Ramos (cell line): ENCODE measurements around the gene THOC6.

Experiments
- in situ Hi-C: fragments of 300-500 bp; cut with MboI; formaldehyde crosslinking; loops from one replicate; pipeline ENCODE4 v1.14.3; 2022; ENCODE audit warnings: low sequenced_read_pairs; ENCODE audit not compliant: unreplicated experiment

The THOC6 gene

DNA sequence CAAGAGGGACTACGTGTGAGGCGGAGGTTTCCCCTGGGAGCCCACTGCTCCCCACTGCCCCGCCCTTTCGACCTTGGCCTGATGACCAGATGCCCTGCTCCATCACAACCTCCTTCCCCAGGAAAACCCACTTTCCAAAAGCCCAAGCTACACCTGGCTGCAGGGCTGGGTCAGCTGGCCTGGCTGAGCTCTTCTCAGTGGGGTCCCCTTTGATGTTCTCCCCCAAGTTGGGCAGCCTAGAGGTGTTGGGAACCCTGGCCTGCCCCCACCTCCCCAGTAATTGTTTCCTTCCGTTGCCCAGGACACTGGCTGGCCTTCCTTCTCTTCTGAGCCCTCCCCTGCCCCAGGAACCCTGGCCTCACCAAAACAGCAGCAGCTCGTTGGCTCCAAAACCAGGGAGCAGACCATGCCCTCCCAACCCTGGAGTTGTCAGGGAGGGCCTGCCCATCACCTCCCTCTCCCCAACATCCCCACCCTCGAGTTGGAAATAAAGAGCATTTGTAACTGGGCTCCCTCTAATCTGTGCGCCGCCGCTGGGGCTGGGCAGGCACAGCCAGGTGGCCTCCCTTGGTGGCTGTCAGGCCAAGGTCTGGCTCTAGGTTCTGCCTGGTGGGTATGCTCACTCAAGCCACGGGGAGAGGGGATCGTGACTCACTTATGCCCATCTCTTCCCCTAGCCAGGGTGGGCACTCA is 9.7 kb upstream of the THOC6 start:
- in situ Hi-C loops, result no loop called here

DNA sequence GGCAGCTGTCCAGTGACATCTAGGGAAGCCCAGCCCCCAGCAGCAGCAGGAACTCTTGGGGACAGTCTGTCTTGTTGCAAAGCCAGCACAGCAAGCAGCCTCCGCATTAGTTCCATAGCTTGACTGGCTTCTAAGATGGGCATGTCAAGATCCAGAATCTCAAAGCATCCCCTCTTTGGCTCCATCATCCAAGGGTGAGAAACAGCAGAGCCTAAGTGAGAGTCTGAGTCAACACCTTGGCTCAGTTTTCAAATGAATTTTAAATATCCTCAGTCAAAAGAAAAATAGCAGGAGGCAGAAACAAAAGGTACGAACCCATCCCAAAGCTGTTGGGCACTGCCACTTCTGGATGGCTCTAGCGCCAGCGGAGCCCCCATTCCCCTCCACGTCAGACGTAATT is 8.9 kb upstream of the THOC6 start:
- in situ Hi-C loops, result no loop called here

DNA sequence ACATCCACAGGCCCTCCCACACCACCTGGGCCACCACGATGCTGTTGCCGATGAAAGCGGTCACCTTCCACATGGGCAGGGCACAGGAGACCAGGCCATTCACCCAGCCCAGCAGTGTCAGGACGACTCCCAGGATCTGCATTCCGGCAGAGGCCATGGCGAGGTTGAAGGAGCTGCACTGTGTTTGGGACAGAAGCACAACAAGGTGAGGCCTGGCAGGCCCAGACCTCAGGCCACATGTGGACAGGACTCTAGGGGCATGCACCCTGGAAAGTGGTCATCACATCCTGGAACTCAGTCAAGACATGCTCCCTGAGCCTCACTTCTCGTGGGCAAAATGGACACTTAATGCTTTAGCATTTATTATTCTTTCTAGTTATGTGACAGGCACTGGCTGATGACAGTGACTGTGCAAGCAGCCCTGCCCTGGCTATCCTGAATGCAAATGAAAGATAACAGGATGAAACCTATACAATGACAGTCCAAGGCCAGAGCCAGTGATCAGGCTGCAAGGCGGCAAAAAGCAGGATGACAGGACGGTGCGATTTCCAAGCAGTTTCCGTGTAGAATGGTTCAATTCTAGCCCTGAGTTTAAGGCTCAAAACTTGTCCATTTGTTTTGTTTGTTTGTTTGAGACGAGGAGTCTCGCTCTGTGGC is 7.8 kb upstream of the THOC6 start:
- in situ Hi-C loops, result no loop called here

DNA sequence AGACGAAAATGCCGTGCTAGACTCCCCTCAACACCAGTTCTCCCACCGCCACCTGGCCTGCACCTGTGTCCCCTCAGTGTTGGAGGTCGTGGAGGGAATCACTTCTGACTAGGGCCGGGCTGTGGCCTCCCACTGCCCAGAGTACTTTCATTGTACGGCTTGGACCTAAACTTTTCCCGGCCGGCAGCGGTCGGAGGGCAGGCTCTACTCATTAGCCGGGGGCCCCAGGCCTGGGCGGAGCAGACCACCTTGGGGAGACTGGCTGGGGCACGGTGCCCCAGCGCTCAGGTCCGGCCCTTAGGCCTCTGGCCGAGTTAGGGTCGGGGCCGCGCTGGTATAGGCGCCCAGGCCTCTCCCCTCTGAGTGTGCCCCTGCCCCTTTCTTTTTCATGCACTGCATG is 6.5 kb upstream of the THOC6 start:
- in situ Hi-C loops, result no loop called here

GRCh38 chr16:3017794-3018506 is 5.9 kb upstream of the THOC6 start, which contains the start of gene CLDN6:
Gene CLDN6 (minus strand): TSS chr16:3018183. CDS start chr16:3016021, 2,162 bp downstream.
- in situ Hi-C loops, result no loop called here

GRCh38 chr16:3019594-3020246 is 4.1 kb upstream of the THOC6 start:
- in situ Hi-C loops, result no loop called here

DNA sequence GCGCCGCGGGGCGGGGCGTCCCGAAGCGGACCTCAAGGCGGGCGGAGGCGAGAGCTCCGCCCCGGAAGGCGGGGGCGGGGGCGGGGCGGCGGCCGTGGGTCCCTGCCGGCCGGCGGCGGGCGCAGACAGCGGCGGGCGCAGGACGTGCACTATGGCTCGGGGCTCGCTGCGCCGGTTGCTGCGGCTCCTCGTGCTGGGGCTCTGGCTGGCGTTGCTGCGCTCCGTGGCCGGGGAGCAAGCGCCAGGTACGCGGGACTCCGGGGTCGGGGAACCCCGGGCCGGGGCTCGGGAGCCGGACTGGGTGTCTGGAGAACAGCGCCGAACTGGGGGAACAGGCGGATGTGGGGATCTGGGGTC is 3.6 kb upstream of the THOC6 start, which contains the start of gene TNFRSF12A:
Gene TNFRSF12A (plus strand): TSS at position 122 of the 357 bp plus-strand sequence. CDS start 30 bp downstream, at position 152.
- in situ Hi-C loops, result no loop called here

DNA sequence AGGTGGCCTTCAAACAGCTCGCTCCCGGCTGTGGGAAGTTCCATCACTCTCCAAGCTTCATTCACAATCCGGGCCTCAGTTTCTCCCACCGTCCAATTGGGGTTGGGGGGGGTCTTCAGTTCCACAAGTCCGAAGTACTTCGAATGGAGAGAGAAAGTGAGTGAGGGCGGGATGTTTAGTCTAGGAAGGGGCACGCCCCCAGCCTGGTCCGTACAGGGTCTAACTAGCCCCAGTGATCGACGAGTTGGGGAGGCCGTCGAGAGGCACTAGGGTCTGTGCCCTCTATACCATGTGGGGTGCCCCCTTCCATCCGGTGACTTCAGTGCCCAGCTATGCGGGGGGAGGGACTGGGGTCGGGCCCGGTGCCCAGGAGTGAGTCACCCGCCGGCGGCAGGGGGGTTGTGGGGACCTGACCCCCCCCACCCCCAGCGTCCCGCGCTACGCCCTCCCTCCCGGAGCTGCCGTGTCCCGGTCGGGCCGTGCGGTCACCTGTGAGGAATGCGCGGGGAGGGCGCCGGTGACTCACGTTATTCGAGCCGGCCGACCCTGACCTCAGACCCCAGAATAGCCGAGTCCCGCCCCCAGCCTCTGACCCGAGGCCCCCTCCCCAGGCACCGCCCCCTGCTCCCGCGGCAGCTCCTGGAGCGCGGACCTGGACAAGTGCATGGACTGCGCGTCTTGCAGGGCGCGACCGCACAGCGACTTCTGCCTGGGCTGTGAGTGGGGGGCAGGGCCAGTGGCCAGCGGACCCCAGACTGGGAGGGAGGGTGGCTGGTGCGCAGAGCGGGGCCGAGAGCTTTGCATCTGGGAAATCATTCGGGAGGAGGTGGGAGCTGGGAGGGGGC is 3.0 kb upstream of the THOC6 start:
- in situ Hi-C loops, result no loop called here

DNA sequence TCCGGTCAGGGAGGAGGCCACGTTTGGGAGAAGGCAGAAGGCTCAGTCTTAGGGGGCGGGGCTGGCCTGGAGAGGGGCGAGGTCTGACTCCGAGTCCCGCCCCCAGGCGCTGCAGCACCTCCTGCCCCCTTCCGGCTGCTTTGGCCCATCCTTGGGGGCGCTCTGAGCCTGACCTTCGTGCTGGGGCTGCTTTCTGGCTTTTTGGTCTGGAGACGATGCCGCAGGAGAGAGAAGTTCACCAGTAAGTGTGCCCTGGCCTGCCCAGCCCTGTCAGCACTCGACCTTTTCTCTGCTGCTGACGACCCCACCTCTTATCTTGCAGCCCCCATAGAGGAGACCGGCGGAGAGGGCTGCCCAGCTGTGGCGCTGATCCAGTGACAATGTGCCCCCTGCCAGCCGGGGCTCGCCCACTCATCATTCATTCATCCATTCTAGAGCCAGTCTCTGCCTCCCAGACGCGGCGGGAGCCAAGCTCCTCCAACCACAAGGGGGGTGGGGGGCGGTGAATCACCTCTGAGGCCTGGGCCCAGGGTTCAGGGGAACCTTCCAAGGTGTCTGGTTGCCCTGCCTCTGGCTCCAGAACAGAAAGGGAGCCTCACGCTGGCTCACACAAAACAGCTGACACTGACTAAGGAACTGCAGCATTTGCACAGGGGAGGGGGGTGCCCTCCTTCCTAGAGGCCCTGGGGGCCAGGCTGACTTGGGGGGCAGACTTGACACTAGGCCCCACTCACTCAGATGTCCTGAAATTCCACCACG is 2.2 kb upstream of the THOC6 start:
- in situ Hi-C loops, result no loop called here

DNA sequence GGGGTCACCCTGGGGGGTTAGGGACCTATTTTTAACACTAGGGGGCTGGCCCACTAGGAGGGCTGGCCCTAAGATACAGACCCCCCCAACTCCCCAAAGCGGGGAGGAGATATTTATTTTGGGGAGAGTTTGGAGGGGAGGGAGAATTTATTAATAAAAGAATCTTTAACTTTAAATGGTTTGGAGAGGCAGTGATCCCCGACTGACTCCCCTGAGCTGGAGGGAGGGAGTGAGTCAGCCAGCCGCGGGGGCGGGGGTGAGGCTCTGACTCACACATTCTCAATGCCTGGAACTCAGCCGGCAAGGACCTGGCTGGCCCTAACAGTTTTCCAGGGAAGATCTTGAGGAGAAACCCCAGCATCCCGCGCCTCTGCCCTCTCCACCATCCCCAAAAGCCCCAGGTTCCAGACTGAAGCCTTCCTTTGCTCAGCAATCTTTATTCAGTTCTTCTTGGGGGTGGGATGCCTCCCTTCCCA is 1.6 kb upstream of the THOC6 start:
- in situ Hi-C loops, result no loop called here

DNA sequence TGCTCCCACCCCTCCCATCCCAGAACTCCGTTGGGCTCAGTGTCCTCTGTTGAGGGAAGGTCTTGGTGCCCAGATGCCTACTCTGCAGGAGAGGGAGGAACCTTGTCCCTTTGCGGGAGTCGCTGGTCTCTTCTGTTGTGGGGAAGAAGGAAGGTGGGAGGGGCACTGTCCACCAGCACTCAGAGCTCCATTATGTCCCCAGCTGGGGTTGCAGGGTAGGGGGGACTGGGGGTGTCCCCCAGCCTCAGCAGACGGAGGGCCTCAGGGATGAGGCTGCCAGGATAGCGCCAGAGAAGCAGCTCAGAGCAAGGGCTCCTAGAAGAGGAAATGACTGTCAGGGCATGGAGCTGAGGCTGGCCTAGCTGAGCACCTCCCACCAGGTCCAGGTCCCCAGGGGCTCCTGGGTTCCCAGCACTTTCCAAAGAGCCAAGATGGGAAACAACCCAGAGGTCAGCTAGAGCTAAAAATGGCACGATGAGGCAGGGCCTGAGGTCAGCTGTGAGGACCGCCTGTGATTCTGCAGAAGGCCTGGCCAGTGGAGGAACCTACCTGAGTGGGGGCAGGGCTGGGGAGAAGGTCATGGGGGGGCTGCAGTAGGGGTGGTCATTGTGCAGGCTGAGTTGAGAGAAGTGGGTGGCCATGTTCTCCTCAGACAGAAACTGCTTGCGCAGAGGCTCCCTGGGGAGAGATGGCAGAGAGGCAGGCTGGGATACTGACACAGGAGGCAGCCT is 986 bp upstream of the THOC6 start:
- in situ Hi-C loops, result no loop called here

- in situ Hi-C loops, result no loop called here
Observed at GRCh38 chr16:3023415-3023668, 493 bp upstream of the THOC6 start.

GRCh38 chr16:3025032-3026002 is 1.5 kb downstream of the THOC6 start:
- in situ Hi-C loops, result no loop called here

GRCh38 chr16:3026003-3026378 is 2.2 kb downstream of the THOC6 start:
- in situ Hi-C loops, result no loop called here

- in situ Hi-C loops, result no loop called here
Observed at GRCh38 chr16:3026609-3027488, 3.0 kb downstream of the THOC6 start.

DNA sequence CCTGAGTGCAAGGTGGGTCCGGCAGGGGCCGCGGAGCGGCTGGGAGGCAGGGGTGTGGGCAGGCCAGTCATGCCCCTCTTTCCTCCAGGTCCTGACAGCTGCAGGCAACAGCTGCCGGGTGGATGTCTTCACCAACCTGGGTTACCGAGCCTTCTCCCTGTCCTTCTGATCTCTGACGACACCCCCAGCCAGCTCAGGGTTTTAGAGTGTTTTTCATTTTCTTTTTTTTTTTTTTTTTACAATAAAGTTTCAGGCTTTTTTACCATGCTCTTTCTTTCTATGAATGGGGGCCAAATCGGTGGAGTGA is 3.6 kb downstream of the THOC6 start:
- in situ Hi-C loops, result no loop called here
